Activated CD4-positive, alpha-beta T cell treated with anti-CD3 and anti-CD28 coated beads for 1 hour (primary cell): ENCODE data around the gene SLC12A1.

Source experiments
- DNase-seq: peaks from one replicate; pipeline ENCODE4 v3.0.0-alpha.2; 2020

Gene SLC12A1

DNA sequence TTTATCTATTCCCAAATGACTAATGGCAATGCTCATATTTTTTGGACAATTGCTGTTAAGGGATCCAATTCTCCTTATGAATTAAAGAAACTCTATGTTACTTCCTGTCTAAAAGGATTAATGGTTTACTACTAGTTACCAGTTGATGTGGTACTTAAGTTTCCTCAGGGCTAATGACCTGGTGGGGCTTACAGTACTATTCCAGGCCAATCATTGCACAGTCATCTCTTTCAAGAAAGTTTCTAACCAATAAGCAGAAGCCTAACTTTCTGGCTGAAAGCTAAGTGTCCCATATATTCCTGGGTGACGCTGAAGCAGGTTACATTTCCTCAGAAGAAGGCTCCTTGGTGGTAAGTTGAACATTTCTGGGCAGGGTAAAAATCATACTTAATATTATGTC is at the start of gene SLC12A1:
TSS of gene SLC12A1 (plus strand) at position 322 of the 400 bp plus-strand sequence. CDS start 1,418 bp downstream, outside the sequence.
- no peak for DNase-seq

DNA sequence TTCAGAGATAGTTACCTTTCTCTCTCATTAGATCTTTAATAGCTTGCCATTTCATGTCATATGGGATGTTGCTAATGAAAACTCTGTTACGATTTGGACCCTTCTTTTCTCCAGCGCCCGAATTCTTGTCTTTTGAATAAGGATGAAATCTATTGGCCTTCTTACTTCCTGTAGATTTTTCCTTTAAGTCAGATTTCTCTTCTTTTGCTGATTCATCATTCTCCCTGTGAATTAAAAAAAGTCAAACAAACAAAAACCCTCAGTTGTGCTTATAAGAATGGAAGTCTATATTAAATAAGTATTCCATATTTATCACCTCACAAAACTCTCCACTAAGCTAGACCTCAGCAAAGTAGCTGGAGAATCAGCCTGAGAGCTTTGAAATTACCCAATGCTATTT is 37.5 kb upstream of the SLC12A1 start:
- DNase-seq, result no peak

GRCh38 chr15:48170981-48171380 is 35.1 kb upstream of the SLC12A1 start:
- no peak for DNase-seq

GRCh38 chr15:48175126-48175525 is 31.0 kb upstream of the SLC12A1 start:
- no peak for DNase-seq

- DNase-seq, result no peak
These were observed 30.0 kb upstream of the SLC12A1 start for GRCh38 chr15:48176112-48176511.

GRCh38 chr15:48176957-48177356 is 29.1 kb upstream of the SLC12A1 start:
- no peak for DNase-seq

DNA sequence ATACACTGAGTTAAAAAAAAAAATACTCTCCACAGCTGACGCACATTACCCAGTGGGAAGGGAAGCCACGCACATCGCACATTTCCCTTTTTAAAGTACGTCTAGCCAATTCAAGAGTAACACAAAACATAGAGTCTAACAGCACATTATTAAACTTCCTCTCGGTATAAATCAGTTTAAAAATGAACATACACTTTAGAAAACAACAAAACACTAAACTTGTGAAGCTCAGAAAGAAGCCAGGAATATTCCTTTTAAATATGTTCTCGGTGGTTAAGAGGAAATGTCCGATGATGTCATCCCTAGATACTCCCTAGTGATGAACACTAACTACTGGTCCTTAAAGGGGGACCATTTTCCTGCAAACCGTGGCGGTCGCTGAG is 28.7 kb upstream of the SLC12A1 start:
- no peak for DNase-seq

DNA sequence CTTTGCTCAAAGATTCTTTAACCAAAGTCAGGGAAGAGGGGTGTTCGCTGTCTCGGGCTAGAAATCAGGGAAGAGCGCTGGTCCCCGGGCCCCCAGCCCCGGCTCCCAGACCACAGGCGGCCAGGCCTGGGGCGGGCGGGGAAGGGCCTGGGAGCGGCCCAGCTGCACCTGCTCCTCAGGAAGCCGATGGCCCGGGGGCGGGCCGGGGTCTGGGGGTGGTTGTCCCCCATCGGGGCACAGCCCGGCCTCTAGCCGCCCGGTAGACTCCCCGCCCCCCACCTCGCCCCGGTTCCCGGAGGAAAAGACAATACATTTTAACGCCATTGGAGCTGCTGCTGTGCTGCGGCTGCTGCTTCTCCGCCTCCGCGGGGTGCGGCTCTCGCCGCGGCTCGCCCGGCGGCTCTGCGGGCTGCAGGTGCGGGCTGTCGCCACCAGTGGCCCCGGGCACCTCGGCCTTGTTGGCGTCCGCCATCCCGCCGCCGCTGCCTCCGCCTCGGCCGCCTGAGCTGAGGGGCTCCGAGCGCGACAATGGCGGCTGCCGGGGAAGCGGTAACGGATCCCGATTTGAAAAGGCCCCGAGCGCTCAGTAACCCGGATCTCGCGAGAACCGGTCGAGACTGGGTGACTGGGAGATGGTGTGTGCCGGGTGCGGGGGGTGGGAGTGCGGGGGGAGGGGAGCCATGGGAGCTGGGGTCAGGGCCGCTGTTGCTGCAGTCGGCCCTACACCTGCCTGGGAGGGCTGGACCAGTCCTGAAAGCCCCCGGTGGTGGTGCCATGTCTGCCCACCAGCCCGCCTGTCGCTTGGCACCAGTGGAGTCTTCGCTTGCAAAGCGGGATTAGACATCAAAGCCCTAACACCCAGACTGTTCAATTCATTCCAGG is 28.1 kb upstream of the SLC12A1 start, which contains the start of gene MYEF2:
TSS of gene MYEF2 (minus strand) at position 530 of the 882 bp plus-strand sequence. CDS start at position 472, 58 bp downstream.
- DNase-seq, result peak; percentile 43

DNA sequence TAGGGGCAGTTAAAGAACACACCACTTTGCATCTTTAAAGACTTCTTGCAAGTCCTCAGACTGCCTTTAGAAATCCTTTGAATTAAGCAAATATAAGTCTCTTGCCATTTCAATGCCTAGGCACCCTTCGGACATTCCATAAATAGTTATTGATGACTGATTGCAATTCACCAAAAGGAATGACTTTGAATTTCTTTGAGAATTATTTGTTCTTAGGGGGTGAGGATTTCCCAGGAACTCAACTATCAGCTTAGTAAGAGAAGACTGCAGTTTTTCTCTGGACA is 27.5 kb upstream of the SLC12A1 start:
- no peak for DNase-seq

GRCh38 chr15:48182749-48183148 is 23.4 kb upstream of the SLC12A1 start:
- no peak for DNase-seq

DNA sequence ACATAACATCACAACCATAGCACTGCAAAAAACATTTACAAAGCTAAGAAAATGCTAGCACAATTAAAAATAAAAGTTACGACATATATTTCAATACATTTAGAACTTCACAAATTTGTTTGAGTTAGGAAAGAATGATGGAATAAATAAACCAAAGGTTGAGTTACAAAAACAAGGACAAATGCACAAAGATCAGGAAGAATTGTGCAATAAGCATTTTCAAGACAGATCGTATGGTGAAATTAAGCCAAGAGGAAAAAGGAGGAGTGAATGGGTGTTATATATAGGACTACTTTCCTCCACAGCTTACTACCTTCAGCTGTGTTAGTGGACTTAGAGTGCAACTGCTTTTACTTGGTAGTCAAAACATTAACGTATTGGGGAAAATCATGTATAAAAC is 20.6 kb upstream of the SLC12A1 start:
- no peak for DNase-seq

- DNase-seq, result no peak
These were observed 19.8 kb upstream of the SLC12A1 start for GRCh38 chr15:48186271-48186670.

GRCh38 chr15:48190932-48191573 is 15.0 kb upstream of the SLC12A1 start:
- no peak for DNase-seq

DNA sequence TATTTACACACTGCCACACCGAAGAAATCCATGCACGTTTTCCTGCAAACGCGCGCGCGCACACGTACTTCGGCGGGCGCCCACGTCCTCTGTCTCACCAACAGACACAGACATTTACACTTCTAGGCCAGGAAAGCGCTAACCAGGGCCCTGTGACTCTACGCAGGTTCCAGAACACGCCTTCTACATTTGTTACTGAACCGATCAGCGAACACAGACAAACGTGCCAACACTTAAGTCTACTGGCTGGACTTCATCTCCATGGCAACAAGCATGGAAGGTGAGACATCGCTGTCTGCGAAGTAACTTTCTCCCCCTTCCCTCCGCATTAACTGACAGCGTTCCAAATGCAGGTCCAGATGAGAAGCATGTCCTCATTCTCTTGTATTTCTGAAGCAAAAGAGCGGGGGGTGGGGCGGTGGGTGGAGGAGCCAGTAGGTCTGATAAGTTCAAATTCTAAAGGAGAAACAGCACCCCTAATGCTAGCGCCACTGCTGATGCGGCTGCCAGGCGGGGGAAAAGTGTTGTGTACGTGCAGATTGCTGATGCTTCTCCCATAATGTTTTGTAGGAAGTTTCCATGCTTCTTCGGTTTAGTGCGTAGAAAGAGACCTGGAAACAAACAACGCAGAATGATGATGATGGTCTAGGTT is 14.4 kb upstream of the SLC12A1 start, which contains the start of gene CTXN2:
TSS of gene CTXN2 (plus strand) at position 92 of the 652 bp plus-strand sequence. CDS start 9,636 bp downstream, outside the sequence.
- no peak for DNase-seq

GRCh38 chr15:48202068-48202467 is 4.0 kb upstream of the SLC12A1 start:
- DNase-seq, result no peak

DNA sequence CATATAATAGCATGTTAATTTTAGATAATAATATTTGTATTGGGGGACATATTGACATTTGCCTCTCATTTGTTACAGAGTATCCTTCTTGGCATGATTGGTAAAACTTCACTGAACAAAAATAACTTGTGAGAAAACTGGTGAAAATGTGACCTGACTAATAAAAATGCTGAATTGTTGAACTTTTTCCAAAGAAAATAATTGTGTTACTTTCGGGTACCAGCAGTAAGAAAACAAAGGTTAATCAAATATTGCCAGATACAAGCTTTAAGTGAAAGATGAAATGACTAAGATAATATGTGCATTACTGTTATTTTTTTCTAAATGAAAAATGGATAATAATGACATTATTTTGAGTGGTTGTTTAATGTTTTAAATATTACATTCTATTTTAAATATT is 15.2 kb downstream of the SLC12A1 start:
- no peak for DNase-seq

DNA sequence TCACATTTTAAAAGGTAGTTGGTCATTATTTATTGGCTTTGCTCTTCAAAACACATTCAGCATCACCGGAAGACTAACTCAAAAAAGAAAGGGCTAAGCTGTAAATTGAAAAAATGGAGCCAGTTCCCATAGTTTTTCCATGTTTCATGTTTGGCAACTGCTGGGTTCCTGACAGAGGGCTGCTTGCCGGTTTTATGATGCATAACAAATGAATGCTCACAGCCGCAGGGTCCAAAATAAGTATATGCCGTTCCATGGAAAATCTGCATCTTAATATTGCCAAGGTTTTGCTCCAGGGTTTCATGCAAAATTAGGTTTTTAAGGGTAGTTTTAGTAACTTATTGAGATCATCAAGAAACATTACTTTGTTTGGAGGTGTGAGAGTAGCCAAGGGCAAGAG is 15.8 kb downstream of the SLC12A1 start:
- no peak for DNase-seq

DNA sequence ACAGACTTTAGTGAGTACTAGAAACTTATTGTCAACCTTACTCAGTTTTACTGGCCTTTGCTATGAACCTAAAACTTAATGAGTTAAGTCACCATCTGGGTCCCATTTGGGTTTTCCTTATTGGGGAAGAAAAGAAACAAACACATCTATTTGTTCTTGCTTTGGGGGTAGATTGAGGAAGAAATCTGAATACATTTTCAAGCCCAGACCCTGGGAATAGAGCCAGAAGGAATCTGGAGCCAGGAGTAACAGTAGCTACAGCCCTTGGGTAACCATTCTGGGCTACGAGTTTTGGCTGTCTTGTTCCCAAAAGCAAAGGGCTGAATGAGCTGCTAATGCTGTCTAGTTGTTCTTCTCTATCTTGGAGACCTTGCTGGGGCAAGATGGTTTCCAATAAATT is 16.5 kb downstream of the SLC12A1 start:
- no peak for DNase-seq

DNA sequence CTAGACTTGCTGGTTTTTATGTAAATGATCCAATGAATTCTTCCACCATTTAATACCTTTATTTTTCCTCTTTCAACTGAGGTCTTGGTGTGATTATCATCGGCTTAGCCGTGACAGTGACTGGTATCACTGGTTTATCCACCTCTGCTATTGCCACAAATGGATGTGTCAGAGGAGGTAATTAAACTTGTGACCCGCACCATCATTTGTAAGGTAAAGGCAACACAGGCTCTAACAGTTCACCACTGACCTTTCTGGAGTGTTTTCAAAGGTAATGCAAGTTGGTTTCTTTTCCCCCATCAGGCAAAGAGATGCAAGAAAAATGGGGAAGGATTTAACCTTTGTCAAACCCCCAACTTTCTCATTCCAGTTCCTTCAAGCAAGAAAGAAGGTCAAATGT is 19.7 kb downstream of the SLC12A1 start:
- DNase-seq, result no peak

DNA sequence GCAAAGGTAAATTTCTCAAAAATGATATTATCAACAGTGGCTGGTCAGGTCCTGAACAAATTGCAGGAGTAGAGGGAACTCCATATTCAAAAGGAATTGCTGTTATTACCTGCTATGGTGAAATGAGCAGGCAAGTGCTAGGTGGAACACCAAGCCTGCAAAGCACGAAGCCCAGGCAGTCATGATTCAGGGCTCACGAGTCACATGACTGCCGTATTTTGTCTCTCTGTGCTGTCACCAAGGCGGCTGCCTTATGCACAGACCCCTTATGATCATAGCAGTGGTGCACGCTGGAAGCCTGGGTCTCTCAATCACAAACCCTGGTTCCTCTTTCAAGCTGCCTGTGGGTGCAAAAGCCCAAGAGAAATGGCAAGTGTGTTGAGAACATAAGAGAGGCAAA is 24.4 kb downstream of the SLC12A1 start:
- DNase-seq, result no peak

GRCh38 chr15:48233246-48233645 is 27.1 kb downstream of the SLC12A1 start:
- no peak for DNase-seq

DNA sequence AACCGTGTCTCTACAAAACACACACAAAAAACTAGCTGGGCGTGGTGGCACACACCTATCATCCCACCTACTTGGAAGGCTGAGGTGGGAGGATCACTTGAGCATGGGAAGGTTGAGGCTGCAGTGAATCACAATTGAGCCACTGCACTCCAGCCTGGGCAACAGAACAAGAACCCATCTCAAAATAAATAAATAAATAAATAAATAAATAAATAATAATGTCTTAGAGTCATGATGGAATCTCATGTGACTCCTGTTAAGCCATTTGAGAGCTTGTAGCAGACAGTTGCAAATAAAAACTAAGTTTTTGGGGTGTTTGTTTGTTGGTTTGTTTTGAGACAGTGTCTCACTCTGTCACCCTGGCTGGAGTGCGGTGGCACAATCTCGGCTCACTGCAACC is 33.2 kb downstream of the SLC12A1 start:
- DNase-seq, result no peak

DNA sequence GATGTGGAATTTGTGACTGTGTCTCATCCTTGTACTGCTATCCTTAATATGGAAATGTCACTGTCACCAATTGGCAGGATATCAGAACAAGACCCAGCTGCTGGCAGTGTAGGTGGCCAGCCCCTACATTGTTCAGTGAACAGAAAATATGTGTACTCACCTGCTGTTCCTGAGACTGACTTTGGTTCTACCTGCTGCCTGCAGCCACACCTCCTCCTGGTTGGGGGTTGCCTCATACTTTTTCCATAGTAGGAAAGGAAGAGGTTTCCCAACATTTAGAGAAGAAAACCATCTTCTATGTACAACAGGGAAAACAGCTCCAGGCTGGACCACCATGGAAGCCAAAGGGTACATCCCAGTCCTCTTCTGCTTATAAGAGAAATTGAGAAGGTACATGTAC is 35.9 kb downstream of the SLC12A1 start:
- no peak for DNase-seq

GRCh38 chr15:48242535-48242934 is 36.4 kb downstream of the SLC12A1 start:
- no peak for DNase-seq
